ENCODE measurements around the gene MADD.

The MADD gene

GRCh38 chr11:47378836-47379170, 108.9 kb downstream of the MADD start:
- H3K4me3 ChIP-seq (ENCODE audit: low read length), result no peak overlapping the region
- TF ChIP-seq CTCF (IDR thresholded peaks at IDR 0.05; ENCODE audit: insufficient read depth, low read depth, low read length, missing control alignments), result no peak
- no peak for DNase-seq (ENCODE audit: low read depth)

- H3K4me3 ChIP-seq (ENCODE audit: low read length), result no peak overlapping the region
- no peak for TF ChIP-seq CTCF (IDR thresholded peaks at IDR 0.05; ENCODE audit: insufficient read depth, low read depth, low read length, missing control alignments)
These were observed 109.4 kb downstream of the MADD start for GRCh38 chr11:47379317-47379716.

More at GRCh38 chr11:47379317-47379716, 109.4 kb downstream of the MADD start:
- no peak for DNase-seq (ENCODE audit: low read depth)

Data from epithelial cell of esophagus (primary cell).